Stimulated activated CD8-positive, alpha-beta memory T cell treated with anti-CD3 and anti-CD28 coated beads, Interleukin-2, amount 100 ng/mL, for 48 hours (primary cell): ENCODE data around the gene OXA1L.
"Not testable (repeated sequence)": the region's sequence is repeated elsewhere in the genome, so short reads cannot be mapped to it uniquely, and the experiment has no call there.

Experiments used
- DNase-seq, 2 donors: peaks; one replicate each; pipeline ENCODE4 v3.0.0-alpha.2; 2020; ENCODE audit warnings: low read depth in 2 of 2

Gene OXA1L

DNA sequence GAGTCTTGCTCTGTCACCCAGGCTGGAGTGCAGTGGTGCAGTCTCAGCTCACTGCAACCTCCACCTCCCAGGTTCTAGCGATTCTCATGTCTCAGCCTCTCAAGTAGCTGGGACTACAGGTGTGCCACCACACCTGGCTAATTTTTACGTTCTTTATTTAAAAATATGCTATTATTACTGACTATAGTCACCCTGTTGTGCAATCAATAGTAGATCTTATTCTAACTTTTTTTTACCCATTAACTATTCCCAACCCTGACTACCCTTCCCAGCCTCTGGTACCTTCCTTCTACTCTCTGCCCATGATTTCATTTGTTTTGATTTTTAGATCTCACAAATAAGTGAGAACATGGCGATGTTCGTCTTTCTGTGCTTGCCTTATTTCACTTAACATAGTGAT is 2.5 kb downstream of the OXA1L start:
- DNase-seq: no peak

- no peak for DNase-seq
These were observed 2.9 kb downstream of the OXA1L start for GRCh38 chr14:22769369-22769768.

- no peak for DNase-seq
These were observed 4.1 kb downstream of the OXA1L start for GRCh38 chr14:22770481-22771187.

GRCh38 chr14:22772725-22773124 is 6.2 kb downstream of the OXA1L start:
- no peak for DNase-seq

DNA sequence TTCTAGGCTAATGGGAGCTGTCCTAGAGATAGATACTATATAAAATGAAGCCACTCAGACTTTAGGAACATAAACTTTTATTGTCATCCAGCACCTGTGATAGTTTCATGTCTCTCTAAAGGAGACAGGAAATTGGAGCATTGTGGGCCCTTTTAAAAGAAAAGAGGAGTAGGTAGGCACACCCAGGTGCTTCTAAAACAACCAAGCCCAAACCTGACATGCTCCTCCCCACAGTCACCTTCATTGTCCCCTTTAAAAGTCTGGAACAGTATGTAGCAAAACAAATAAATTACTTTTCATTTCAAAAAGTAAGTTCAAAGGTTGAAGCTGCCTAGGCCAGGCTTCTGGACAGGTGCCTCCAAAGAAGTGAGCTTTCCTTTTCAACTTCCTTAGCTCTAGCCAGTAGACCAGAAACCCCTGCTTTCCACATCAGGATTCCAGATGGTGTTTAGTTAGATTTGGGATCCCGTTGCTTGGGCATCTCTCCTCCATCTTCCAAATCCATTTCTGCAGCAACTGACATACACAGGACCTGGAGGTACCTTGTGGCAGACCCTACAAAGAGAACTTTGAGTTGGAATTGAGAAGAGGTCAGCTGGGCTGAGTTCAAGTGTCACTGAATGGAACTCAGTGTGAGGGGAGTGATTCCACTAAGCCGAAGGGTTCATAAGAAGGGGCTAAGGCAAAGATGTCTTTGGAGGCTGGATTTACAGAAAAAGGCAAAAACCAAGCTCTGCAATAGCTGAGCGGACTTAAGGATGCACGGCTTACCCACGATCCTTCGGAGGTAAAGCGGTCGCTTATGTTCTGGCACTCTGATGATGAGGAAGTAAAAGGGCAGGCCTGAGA is 6.9 kb downstream of the OXA1L start:
- DNase-seq: no peak

GRCh38 chr14:22774011-22774706 is 7.7 kb downstream of the OXA1L start:
- no peak for DNase-seq

GRCh38 chr14:22776215-22776614 is 9.7 kb downstream of the OXA1L start:
- no peak for DNase-seq

DNA sequence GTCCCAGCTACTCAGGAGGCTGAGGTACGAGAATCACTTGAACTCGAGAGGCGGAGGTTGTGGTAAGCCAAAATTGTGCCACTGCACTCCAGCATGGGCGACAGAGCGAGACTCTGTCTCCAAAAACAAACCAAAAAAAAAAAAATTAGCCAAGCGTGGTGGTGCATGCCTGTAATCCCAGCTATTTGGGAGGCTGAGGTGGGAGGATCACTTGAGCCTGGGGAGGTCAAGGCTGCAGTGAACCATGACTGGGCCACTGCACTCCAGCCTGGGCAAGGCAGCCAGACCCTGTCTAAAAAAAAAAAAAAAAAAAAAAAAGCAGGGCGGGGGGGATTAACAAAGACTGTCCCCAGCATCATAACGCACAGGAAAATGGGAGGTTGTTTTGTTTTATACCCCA is 10.4 kb downstream of the OXA1L start:
- DNase-seq: not testable (repeated sequence)

DNA sequence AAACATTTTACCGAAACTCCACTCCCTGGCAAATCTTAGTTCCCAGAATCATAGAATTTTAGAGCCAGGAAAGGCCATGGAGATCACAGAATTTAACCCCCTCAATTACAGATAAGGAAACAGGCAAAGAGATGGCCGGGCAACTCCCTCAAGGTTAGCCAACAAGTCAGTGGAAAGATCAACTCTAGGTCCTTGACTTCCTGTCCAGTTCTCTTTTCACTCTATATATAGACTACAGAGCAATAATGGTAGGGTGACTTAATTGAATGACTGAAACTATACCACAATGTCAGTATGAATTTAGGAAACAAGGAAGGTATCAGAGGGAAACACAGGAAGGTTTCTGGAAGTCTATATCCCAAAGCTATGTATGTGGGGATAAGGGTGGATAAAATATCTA is 11.6 kb downstream of the OXA1L start:
- DNase-seq: no peak

- no peak for DNase-seq
These were observed 13.7 kb downstream of the OXA1L start for GRCh38 chr14:22780105-22780679.

DNA sequence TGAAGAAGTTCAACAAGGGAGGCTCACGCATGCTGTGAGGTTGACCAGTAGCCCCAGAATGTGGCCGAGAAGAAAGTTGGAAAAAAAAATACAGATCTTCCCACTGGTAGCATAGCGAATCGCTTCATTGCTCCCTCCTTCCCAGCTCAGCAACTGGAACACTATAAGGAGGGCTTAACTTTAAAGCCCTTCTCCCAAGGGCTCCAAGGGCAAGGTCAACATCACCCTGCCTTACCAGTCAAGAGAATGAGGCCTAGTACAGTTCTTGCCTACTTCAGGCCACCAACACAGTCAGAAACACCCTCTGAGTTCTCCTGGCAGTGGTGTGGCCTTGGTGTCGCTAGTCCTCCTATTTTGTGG is 14.4 kb downstream of the OXA1L start:
- DNase-seq: no peak

GRCh38 chr14:22781301-22781991 is 15.0 kb downstream of the OXA1L start:
- no peak for DNase-seq

- DNase-seq: no peak
These were observed 20.2 kb downstream of the OXA1L start for GRCh38 chr14:22786685-22787084.

DNA sequence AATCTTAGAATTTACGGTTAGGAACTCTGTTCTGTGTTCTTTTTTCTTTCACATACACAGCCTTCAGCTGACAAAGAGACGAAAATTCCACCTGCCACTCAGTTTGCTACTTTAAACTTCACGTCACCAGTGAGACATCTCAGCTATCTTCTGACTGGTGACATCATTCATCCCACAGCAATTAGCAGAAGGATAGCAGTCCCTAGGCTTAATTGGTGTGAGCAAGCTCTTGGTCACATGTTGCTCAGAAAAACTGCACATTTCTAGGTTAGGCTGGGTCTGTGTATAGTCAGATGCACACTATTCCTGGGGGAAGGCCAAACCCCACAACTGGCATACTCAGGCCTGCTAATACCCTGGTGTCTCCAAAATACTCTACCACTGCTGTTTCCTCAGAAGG is 24.8 kb downstream of the OXA1L start:
- no peak for DNase-seq

- no peak for DNase-seq
These were observed 25.7 kb downstream of the OXA1L start for GRCh38 chr14:22792158-22792557.

DNA sequence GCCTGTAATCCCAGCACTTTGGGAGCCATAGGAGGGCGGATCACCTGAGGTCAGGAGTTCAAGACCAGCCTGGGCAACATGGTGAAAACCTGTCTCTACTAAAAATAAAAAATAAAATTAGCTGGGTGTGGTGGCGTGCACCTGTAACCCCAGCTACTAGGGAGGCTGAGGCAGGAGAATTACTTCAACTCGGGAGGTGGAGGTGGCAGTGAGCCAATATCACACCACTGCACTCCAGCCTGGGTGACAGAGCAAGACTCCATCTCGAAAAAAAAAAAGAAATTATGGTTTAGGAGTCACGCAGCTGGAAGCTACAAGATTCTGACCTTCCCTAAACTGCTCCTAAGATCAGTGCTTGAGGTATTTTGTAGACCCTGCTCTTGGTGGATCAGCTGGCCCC is 27.1 kb downstream of the OXA1L start:
- not testable (repeated sequence) for DNase-seq

- no peak for DNase-seq
These were observed 27.5 kb downstream of the OXA1L start for GRCh38 chr14:22793976-22794375.

- no peak for DNase-seq
These were observed 28.1 kb downstream of the OXA1L start for GRCh38 chr14:22794551-22794951.

GRCh38 chr14:22796087-22796707 is 29.7 kb downstream of the OXA1L start:
- DNase-seq: no peak

- no peak for DNase-seq
These were observed 30.8 kb downstream of the OXA1L start for GRCh38 chr14:22797017-22797917.
